Measurements from ENCODE around the gene DENND5B.

DNA sequence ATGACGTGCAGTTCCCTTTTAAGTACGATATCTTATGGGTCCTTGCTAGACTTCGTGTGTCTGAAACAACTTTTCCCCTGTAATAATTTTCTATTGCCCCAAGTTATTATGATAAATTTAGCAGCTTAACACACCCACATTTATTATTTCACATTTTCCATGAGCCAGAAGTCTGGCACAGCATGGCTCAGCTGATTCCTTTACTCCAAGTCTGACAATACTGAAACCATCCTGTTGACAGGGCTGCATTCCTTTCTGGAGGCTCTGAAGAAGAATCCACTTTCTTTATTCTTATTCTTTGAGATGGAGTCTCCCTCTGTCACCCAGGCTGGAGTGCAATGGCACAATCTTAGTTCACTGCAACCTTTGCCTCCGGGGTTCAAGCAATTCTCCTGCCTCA lies 80.9 kb downstream of the DENND5B start:
- TF ChIP-seq, protein P1, sequence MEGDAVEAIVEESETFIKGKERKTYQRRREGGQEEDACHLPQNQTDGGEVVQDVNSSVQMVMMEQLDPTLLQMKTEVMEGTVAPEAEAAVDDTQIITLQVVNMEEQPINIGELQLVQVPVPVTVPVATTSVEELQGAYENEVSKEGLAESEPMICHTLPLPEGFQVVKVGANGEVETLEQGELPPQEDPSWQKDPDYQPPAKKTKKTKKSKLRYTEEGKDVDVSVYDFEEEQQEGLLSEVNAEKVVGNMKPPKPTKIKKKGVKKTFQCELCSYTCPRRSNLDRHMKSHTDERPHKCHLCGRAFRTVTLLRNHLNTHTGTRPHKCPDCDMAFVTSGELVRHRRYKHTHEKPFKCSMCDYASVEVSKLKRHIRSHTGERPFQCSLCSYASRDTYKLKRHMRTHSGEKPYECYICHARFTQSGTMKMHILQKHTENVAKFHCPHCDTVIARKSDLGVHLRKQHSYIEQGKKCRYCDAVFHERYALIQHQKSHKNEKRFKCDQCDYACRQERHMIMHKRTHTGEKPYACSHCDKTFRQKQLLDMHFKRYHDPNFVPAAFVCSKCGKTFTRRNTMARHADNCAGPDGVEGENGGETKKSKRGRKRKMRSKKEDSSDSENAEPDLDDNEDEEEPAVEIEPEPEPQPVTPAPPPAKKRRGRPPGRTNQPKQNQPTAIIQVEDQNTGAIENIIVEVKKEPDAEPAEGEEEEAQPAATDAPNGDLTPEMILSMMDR (IDR thresholded peaks at IDR 0.05), result no peak
- no peak for TF ChIP-seq POLR2A (IDR thresholded peaks at IDR 0.05)

Measured in right lobe of liver (tissue), 4 donors.